SK-N-SH treated with all-trans-retinoic acid at 6 μM for 48 hours (cell line): ENCODE measurements around the gene TRIML1.

Experiments used
- ATAC-seq: fragments of 200-7000 bp; cut with Tn5 transposase; 3 replicates; pipeline ENCODE4 v1.9.1; 2020; ENCODE audit warnings: mild to moderate bottlenecking, moderate library complexity
- BACH2 ChIP-seq: fragments of 250-450 bp; sonication (Bioruptor Pico); IDR thresholded peaks from 2 replicates; pipeline ENCODE4 v1.9.0; 2021; ENCODE audit warnings: mild to moderate bottlenecking, borderline replicate concordance
- CREB5 ChIP-seq: fragments of 250-450 bp; sonication (Bioruptor Pico); IDR thresholded peaks from 2 replicates; pipeline ENCODE4 v1.5.1; 2020; ENCODE audit warnings: low read depth, mild to moderate bottlenecking, moderate library complexity
- CSDC2 ChIP-seq: fragments of 250-450 bp; sonication (Bioruptor Pico); IDR thresholded peaks from 2 replicates; pipeline ENCODE4 v1.5.0; 2020; ENCODE audit warnings: mild to moderate bottlenecking, moderate library complexity
- CSRNP3 ChIP-seq: fragments of 250-450 bp; sonication (Bioruptor Pico); IDR thresholded peaks from 2 replicates; pipeline ENCODE4 v1.5.1; 2021; ENCODE audit warnings: mild to moderate bottlenecking, moderate library complexity
- ESRRG ChIP-seq: fragments of 250-450 bp; sonication (Bioruptor Pico); IDR thresholded peaks from 2 replicates; pipeline ENCODE4 v1.6.1; 2021; ENCODE audit warnings: mild to moderate bottlenecking
- GLIS3 ChIP-seq: fragments of 250-450 bp; sonication (Bioruptor Pico); IDR thresholded peaks from 2 replicates; pipeline ENCODE4 v1.5.0; 2020; ENCODE audit warnings: mild to moderate bottlenecking, moderate library complexity
- ISL1 ChIP-seq: fragments of 250-450 bp; sonication (Bioruptor Pico); IDR thresholded peaks from 2 replicates; pipeline ENCODE4 v2.1.2; 2022; ENCODE audit warnings: mild to moderate bottlenecking, moderate library complexity
- OSR1 ChIP-seq: fragments of 250-450 bp; sonication (Bioruptor Pico); IDR thresholded peaks from 2 replicates; pipeline ENCODE4 v1.8.0; 2022; ENCODE audit warnings: moderate library complexity, mild to moderate bottlenecking, inconsistent platforms
- PATZ1 ChIP-seq: fragments of 250-450 bp; sonication (Bioruptor Pico); IDR thresholded peaks from 2 replicates; pipeline ENCODE4 v1.8.0; 2020; ENCODE audit warnings: mild to moderate bottlenecking, moderate library complexity, borderline replicate concordance
- POU6F1 ChIP-seq: fragments of 250-450 bp; sonication (Bioruptor Pico); IDR thresholded peaks from 2 replicates; pipeline ENCODE4 v1.8.0; 2021; ENCODE audit warnings: low read depth, mild to moderate bottlenecking, moderate library complexity, borderline replicate concordance
- PPARA ChIP-seq: fragments of 250-450 bp; sonication (Bioruptor Pico); IDR thresholded peaks from 2 replicates; pipeline ENCODE4 v1.5.0; 2020; ENCODE audit warnings: mild to moderate bottlenecking, borderline replicate concordance
- RARB ChIP-seq: fragments of 250-450 bp; sonication (Bioruptor Pico); IDR thresholded peaks from 2 replicates; pipeline ENCODE4 v1.8.0; 2021; ENCODE audit warnings: mild to moderate bottlenecking, moderate library complexity
- SNAI2 ChIP-seq: fragments of 250-450 bp; sonication (Bioruptor Pico); IDR thresholded peaks from 2 replicates; pipeline ENCODE4 v1.5.0; 2020; ENCODE audit warnings: mild to moderate bottlenecking, moderate library complexity
- TCF4 ChIP-seq: fragments of 250-450 bp; sonication (Bioruptor Pico); IDR thresholded peaks from 2 replicates; pipeline ENCODE4 v1.8.0; 2021; ENCODE audit warnings: mild to moderate bottlenecking, moderate library complexity, borderline replicate concordance
- TOX ChIP-seq: fragments of 250-450 bp; sonication (Bioruptor Pico); IDR thresholded peaks from 2 replicates; pipeline ENCODE4 v1.8.0; 2021; ENCODE audit warnings: mild to moderate bottlenecking, moderate library complexity, borderline replicate concordance
- TSHZ2 ChIP-seq: fragments of 250-450 bp; sonication (Bioruptor Pico); IDR thresholded peaks from 2 replicates; pipeline ENCODE4 v1.5.0; 2020; ENCODE audit warnings: mild to moderate bottlenecking, moderate library complexity
- ZC3H10 ChIP-seq: fragments of 250-450 bp; sonication (Bioruptor Pico); IDR thresholded peaks from 2 replicates; pipeline ENCODE4 v1.5.1; 2021; ENCODE audit warnings: mild to moderate bottlenecking, moderate library complexity
- ZFP30 ChIP-seq: fragments of 450-650 bp; formaldehyde crosslinking; IDR thresholded peaks from 2 replicates; pipeline ENCODE4 v1.5.0; 2022; ENCODE audit warnings: mild to moderate bottlenecking, moderate library complexity
- ZNF565 ChIP-seq: fragments of 450-650 bp; formaldehyde crosslinking; conservative IDR thresholded peaks from 2 replicates; pipeline ENCODE4 v1.5.0; 2020; ENCODE audit warnings: low read depth, mild to moderate bottlenecking, moderate library complexity
- ZNF70 ChIP-seq: fragments of 450-650 bp; formaldehyde crosslinking; IDR thresholded peaks from 2 replicates; pipeline ENCODE4 v1.5.0; 2020; ENCODE audit warnings: mild to moderate bottlenecking, moderate library complexity
- ZNF8 ChIP-seq: fragments of 450-650 bp; formaldehyde crosslinking; IDR thresholded peaks from 2 replicates; pipeline ENCODE4 v1.5.0; 2020; ENCODE audit warnings: mild to moderate bottlenecking, moderate library complexity

The TRIML1 gene

GRCh38 chr4:188177997-188178675 lies 38.9 kb downstream of the TRIML1 start:
- ATAC-seq, result no peak
- TF ChIP-seq CSRNP3 (CRISPR knock-in tag) (no peak), PATZ1 (CRISPR knock-in tag) (no peak), ZC3H10 (no peak), PPARA (CRISPR knock-in tag) (no peak), TSHZ2 (CRISPR knock-in tag) (no peak), GLIS3 (no peak), CREB5 (CRISPR knock-in tag) (no peak), CSDC2 (no peak), ZNF565 (CRISPR knock-in tag) (no peak), TCF4 (no peak)

GRCh38 chr4:188178806-188179205 lies 39.6 kb downstream of the TRIML1 start:
- ATAC-seq, result no peak
- no peak for TF ChIP-seq ZNF70
- TF ChIP-seq ISL1 (CRISPR knock-in tag), result no peak
- no peak for TF ChIP-seq CSRNP3 (CRISPR knock-in tag)
- no peak for TF ChIP-seq RARB (CRISPR knock-in tag)
- no peak for TF ChIP-seq CSDC2
- no peak for TF ChIP-seq ZNF8 (CRISPR knock-in tag)
- TF ChIP-seq CREB5 (CRISPR knock-in tag), result no peak
- TF ChIP-seq OSR1 (CRISPR knock-in tag), result no peak
- TF ChIP-seq ZNF565 (CRISPR knock-in tag), result no peak
- TF ChIP-seq ESRRG, result no peak
- TF ChIP-seq TOX (CRISPR knock-in tag), result no peak
- TF ChIP-seq POU6F1 (CRISPR knock-in tag), result no peak
- no peak for TF ChIP-seq TSHZ2 (CRISPR knock-in tag)
- TF ChIP-seq BACH2, result no peak
- no peak for TF ChIP-seq ZFP30
- TF ChIP-seq SNAI2, result no peak
